A673 (cell line): ENCODE measurements around the gene MAML3. TPM values are rescaled to one million over a fixed set of nuclear protein-coding genes. Genes with fewer than 3 reads are reported as not detected.

ENCODE experiments used
- Bru-seq: library from RNA; stranded (reverse); fragments of 400-500 nt; gene quantifications from one replicate; lab custom pipeline; 2021; lab: Mats Ljungman, UMichigan
- BruChase-seq, 2 experiments: library from RNA; stranded (reverse); fragments of 400-500 nt; gene quantifications; one replicate each; lab custom pipeline; 2021; lab: Mats Ljungman, UMichigan
- BruUV-seq: library from RNA; stranded (reverse); fragments of 400-500 nt; replicated peaks from 2 replicates; lab custom pipeline; 2021; lab: Mats Ljungman, UMichigan
- CTCF ChIA-PET: fragments of 300-600 bp; sonication (Branson Sonifier 250); formaldehyde crosslinking; loops from one replicate; lab custom pipeline; 2022; ENCODE audit warnings: antibody characterized with exemption; lab: Charles Lee
- POLR2A ChIA-PET: fragments of 300-600 bp; sonication (Branson Sonifier 250); formaldehyde crosslinking; loops from one replicate; lab custom pipeline; 2022; ENCODE audit warnings: antibody characterized with exemption; ENCODE audit not compliant: low non-redundant PET; lab: Charles Lee
- DNase-seq: peaks from one replicate; pipeline ENCODE4 v3.0.0-alpha.2; 2015; ENCODE audit warnings: low spot score
- H3K27ac ChIP-seq: fragments of 200-600 bp; sonication (generic); 2 replicates; pipeline ENCODE4 v1.5.1; 2016; ENCODE audit warnings: mixed run types, low read depth, mild to moderate bottlenecking, mixed read lengths, antibody characterized with exemption, low read length; ENCODE audit not compliant: poor library complexity, severe bottlenecking
- H3K27me3 ChIP-seq: fragments of 200-600 bp; sonication (generic); replicated peaks from 2 replicates; pipeline ENCODE4 v1.6.1; 2017; ENCODE audit warnings: mixed run types, low read depth, mild to moderate bottlenecking, mixed read lengths, antibody characterized with exemption, low read length; ENCODE audit not compliant: insufficient read depth, poor library complexity
- H3K36me3 ChIP-seq: fragments of 200-600 bp; sonication (generic); 2 replicates; pipeline ENCODE4 v1.6.1; 2016; ENCODE audit warnings: mixed run types, mild to moderate bottlenecking, mixed read lengths, antibody characterized with exemption, low read length; ENCODE audit not compliant: insufficient read depth, poor library complexity, severe bottlenecking
- H3K4me1 ChIP-seq: fragments of 200-600 bp; sonication (generic); 2 replicates; pipeline ENCODE4 v1.6.1; 2017; ENCODE audit warnings: mixed run types, mild to moderate bottlenecking, mixed read lengths, antibody characterized with exemption, low read length; ENCODE audit not compliant: insufficient read depth, poor library complexity, severe bottlenecking
- H3K4me3 ChIP-seq: fragments of 200-600 bp; sonication (generic); 2 replicates; pipeline ENCODE4 v1.5.1; 2016; ENCODE audit warnings: low read depth, mixed run types, mild to moderate bottlenecking, mixed read lengths, low read length; ENCODE audit not compliant: poor library complexity, severe bottlenecking
- H3K9me3 ChIP-seq: fragments of 200-600 bp; sonication (generic); 2 replicates; pipeline ENCODE4 v1.6.1; 2016; ENCODE audit warnings: mixed run types, low read depth, mild to moderate bottlenecking, mixed read lengths, antibody characterized with exemption, low read length; ENCODE audit not compliant: poor library complexity, severe bottlenecking
- EZH2 ChIP-seq: fragments of 200-600 bp; sonication (generic); IDR thresholded peaks from 2 replicates; pipeline ENCODE4 v1.6.1; 2017; ENCODE audit warnings: borderline replicate concordance, low read depth, mild to moderate bottlenecking, mixed read lengths, antibody characterized with exemption, low read length; ENCODE audit not compliant: poor library complexity, severe bottlenecking
- intact Hi-C: fragments of 100-400 bp; cut with micrococcal nuclease; formaldehyde crosslinking; loops from one replicate; pipeline ENCODE4 v1.10.0; 2022; ENCODE audit not compliant: unreplicated experiment
- long read RNA-seq: library from polyadenylated mRNA; stranded (forward); transcript quantifications from one replicate; pipeline ENCODE4 v2.0.0, GENCODE V29; 2022
- total RNA-seq: library from RNA; stranded (reverse); gene quantifications from 2 replicates; pipeline ENCODE4 v1.2.3, GENCODE V29; 2021
- TF ChIP-seq, protein P1 (sequence below): fragments of 300-800, 200-600 bp; sonication (generic); conservative IDR thresholded peaks from 2 replicates; pipeline ENCODE4 v1.5.1; 2017; ENCODE audit warnings: low read depth, mild to moderate bottlenecking, antibody characterized with exemption, low read length, moderate library complexity, mixed read lengths

MAML3 gene
- total RNA-seq: 3.7 and 4.3 TPM in 2 replicates
- Bru-seq, nascent RNA: percentile 58 among the genes with signal in this experiment
- percentile 59 among the genes with signal in this experiment for BruChase-seq, experiment 1, labeled RNA remaining after a 2-hour chase
- percentile 58 among the genes with signal in this experiment for BruChase-seq, experiment 2, labeled RNA remaining after a 6-hour chase
- long read RNA-seq, partial matches to known transcripts: 0 of 3 reads
- long read RNA-seq, other reads (novel, unspliced or antisense): 3 of 3 reads

GRCh38 chr4:140153718-140154571 lies at the start of gene MAML3:
MAML3 (minus strand) TSS chr4:140154184; CDS start chr4:140153327, 857 bp downstream.
- TF ChIP-seq, protein P1, sequence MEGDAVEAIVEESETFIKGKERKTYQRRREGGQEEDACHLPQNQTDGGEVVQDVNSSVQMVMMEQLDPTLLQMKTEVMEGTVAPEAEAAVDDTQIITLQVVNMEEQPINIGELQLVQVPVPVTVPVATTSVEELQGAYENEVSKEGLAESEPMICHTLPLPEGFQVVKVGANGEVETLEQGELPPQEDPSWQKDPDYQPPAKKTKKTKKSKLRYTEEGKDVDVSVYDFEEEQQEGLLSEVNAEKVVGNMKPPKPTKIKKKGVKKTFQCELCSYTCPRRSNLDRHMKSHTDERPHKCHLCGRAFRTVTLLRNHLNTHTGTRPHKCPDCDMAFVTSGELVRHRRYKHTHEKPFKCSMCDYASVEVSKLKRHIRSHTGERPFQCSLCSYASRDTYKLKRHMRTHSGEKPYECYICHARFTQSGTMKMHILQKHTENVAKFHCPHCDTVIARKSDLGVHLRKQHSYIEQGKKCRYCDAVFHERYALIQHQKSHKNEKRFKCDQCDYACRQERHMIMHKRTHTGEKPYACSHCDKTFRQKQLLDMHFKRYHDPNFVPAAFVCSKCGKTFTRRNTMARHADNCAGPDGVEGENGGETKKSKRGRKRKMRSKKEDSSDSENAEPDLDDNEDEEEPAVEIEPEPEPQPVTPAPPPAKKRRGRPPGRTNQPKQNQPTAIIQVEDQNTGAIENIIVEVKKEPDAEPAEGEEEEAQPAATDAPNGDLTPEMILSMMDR: no peak
- peak within 1 kb of the TSS; percentile 66 for H3K27ac ChIP-seq
- no peaks in the 10 kb centered on the region for H3K36me3 ChIP-seq
- no peaks in the 10 kb centered on the region for H3K27me3 ChIP-seq
- DNase-seq: peak; percentile 98
- H3K4me3 ChIP-seq: peak within 1 kb of the TSS; percentile 64
- intact Hi-C loops: loop anchor here (1.0 to 5.0 kb wide), 5 partner anchors 57 to 419 kb away; no protein-coding TSS in a partner anchor
- BruUV-seq: no TSS peak
- POLR2A ChIA-PET: no interaction called here
- CTCF ChIA-PET: no interaction called here
- no peaks in the 10 kb centered on the region for H3K9me3 ChIP-seq
- H3K4me1 ChIP-seq: peaks cover 6% of the 10 kb centered on the region

DNA sequence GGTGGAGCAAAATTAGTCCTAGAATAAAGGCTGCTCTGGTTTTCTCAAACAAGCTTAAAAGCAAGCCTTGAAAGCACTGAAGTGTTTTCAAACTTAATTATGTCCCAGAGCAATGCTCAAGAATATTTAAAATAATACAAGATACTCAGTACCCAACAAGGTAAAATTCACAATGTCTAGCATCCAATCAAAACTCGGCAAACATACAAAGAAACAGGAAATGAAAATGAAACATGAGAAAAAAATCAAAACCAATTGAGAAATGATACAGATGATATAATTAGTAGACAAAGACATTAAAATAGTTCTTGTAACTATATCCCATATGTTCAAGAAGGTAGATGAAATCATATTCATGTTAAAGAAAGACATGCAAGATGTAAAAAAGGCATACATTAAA lies 45.0 kb upstream of the MAML3 start:
- Histone ChIP-seq H3K9me3 (no peaks in the 10 kb centered on the region), H3K36me3 (no peaks in the 10 kb centered on the region), H3K4me3 (no peak overlapping the region), H3K27ac (no peak overlapping the region), H3K4me1 (no peaks in the 10 kb centered on the region), H3K27me3 (no peaks in the 10 kb centered on the region)
- no peak for DNase-seq
- ChIA-PET CTCF (no interaction called here), POLR2A (no interaction called here)
- no TSS peak for BruUV-seq
- TF ChIP-seq, protein P1: no peak
- no peak for TF ChIP-seq EZH2
- intact Hi-C loops: no loop called here

DNA sequence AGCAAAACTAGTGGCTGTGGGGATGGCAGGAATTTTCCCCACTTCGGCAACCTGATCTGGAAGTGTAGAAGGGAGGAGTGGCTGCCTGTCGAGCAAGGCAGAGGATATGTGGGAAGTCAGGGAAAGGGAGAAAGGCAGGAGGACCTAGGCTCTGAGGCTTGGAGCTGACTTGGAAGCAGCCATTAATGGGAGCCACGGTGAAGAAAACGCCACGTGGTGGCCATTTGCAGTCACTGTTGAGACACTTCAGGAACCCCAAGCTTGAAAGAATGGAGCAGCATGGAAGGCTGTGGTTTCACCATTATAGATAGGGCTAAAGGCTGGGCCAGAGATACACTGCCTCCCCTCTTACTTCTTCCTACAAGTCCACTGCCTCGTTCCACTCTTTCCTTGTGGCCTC lies 41.8 kb upstream of the MAML3 start:
- intact Hi-C loops: no loop called here
- H3K27ac ChIP-seq: no peak overlapping the region
- no peak for DNase-seq
- no peaks in the 10 kb centered on the region for H3K36me3 ChIP-seq
- BruUV-seq: no TSS peak
- no peaks in the 10 kb centered on the region for H3K4me1 ChIP-seq
- no peak overlapping the region for H3K4me3 ChIP-seq
- ChIA-PET CTCF (no interaction called here), POLR2A (no interaction called here)
- no peaks in the 10 kb centered on the region for H3K27me3 ChIP-seq
- no peaks in the 10 kb centered on the region for H3K9me3 ChIP-seq
- TF ChIP-seq, protein P1: no peak
- no peak for TF ChIP-seq EZH2
